H9 (cell line): Measurements from ENCODE around the gene ABHD13. TPM values are rescaled to one million over a fixed set of nuclear protein-coding genes. Genes with fewer than 3 reads are reported as not detected.

Experiments
- DNase-seq: peaks from one replicate; pipeline ENCODE4 v3.0.0-alpha.2; 2017
- H2AFZ ChIP-seq: one replicate; pipeline ENCODE4 v1.6.1; 2013; ENCODE audit warnings: mild to moderate bottlenecking, low read length, control low read depth, moderate library complexity
- H2AK5ac ChIP-seq: 2 replicates; pipeline ENCODE4 v1.6.1; 2013; ENCODE audit warnings: low read length, control low read depth, mixed read lengths; ENCODE audit not compliant: insufficient read length
- H2BK120ac ChIP-seq: one replicate; pipeline ENCODE4 v1.6.1; 2013; ENCODE audit warnings: low read depth, mild to moderate bottlenecking, low read length, control low read depth, inconsistent platforms; ENCODE audit not compliant: poor library complexity, severe bottlenecking
- H2BK12ac ChIP-seq: 2 replicates; pipeline ENCODE4 v1.6.1; 2013; ENCODE audit warnings: low read length, control low read depth, mixed read lengths, low read depth; ENCODE audit not compliant: insufficient read length
- H2BK15ac ChIP-seq: 2 replicates; pipeline ENCODE4 v1.6.1; 2013; ENCODE audit warnings: low read depth, low read length, control low read depth
- H2BK20ac ChIP-seq: one replicate; pipeline ENCODE4 v1.6.1; 2013; ENCODE audit warnings: low read depth, mild to moderate bottlenecking, low read length, control low read depth, inconsistent platforms; ENCODE audit not compliant: poor library complexity, severe bottlenecking
- H2BK5ac ChIP-seq: 2 replicates; pipeline ENCODE4 v1.6.1; 2013; ENCODE audit warnings: low read length, control low read depth, mixed read lengths; ENCODE audit not compliant: insufficient read length
- H3K14ac ChIP-seq: 2 replicates; pipeline ENCODE4 v1.6.1; 2013; ENCODE audit warnings: low read length, control low read depth; ENCODE audit not compliant: insufficient read depth
- H3K18ac ChIP-seq: 2 replicates; pipeline ENCODE4 v1.6.1; 2013; ENCODE audit warnings: low read depth, mild to moderate bottlenecking, mixed read lengths, low read length, control low read depth; ENCODE audit not compliant: insufficient read length
- H3K23ac ChIP-seq: 2 replicates; pipeline ENCODE4 v1.6.1; 2013; ENCODE audit warnings: low read length, control low read depth, mixed read lengths, low read depth; ENCODE audit not compliant: insufficient read length
- H3K23me2 ChIP-seq: 2 replicates; pipeline ENCODE4 v1.6.1; 2013; ENCODE audit warnings: low read depth, mild to moderate bottlenecking, mixed read lengths, low read length, control low read depth; ENCODE audit not compliant: insufficient read length, poor library complexity, severe bottlenecking
- H3K27ac ChIP-seq: 2 replicates; pipeline ENCODE4 v1.5.1; 2013; ENCODE audit warnings: low read length, control low read depth, mixed read lengths, low read depth; ENCODE audit not compliant: insufficient read length
- H3K27me3 ChIP-seq: 2 replicates; pipeline ENCODE4 v1.6.1; 2013; ENCODE audit warnings: low read length, control low read depth, inconsistent platforms; ENCODE audit not compliant: insufficient read depth
- H3K4ac ChIP-seq: 2 replicates; pipeline ENCODE4 v1.6.1; 2013; ENCODE audit warnings: low read depth, mild to moderate bottlenecking, control low read depth, inconsistent platforms, low read length, moderate library complexity
- H3K4me1 ChIP-seq: 2 replicates; pipeline ENCODE4 v1.6.1; 2013; ENCODE audit warnings: low read length, control low read depth, inconsistent platforms; ENCODE audit not compliant: insufficient read depth
- H3K4me2 ChIP-seq: 2 replicates; pipeline ENCODE4 v1.6.1; 2013; ENCODE audit warnings: low read length, control low read depth, mixed read lengths; ENCODE audit not compliant: insufficient read length, insufficient read depth
- H3K56ac ChIP-seq: 2 replicates; pipeline ENCODE4 v1.6.1; 2013; ENCODE audit warnings: low read depth, mild to moderate bottlenecking, mixed read lengths, low read length, control low read depth; ENCODE audit not compliant: insufficient read length
- H3K79me1 ChIP-seq: 2 replicates; pipeline ENCODE4 v1.6.1; 2013; ENCODE audit warnings: low read depth, mild to moderate bottlenecking, moderate library complexity, low read length, control low read depth, inconsistent platforms; ENCODE audit not compliant: insufficient read depth, poor library complexity, severe bottlenecking
- H3K79me2 ChIP-seq: 2 replicates; pipeline ENCODE4 v1.6.1; 2013; ENCODE audit warnings: low read length, control low read depth, inconsistent platforms; ENCODE audit not compliant: insufficient read depth
- H3K9ac ChIP-seq: 2 replicates; pipeline ENCODE4 v1.6.1; 2013; ENCODE audit warnings: low read length, control low read depth, mixed read lengths; ENCODE audit not compliant: insufficient read length; ENCODE audit errors: extremely low read depth
- H3K9me3 ChIP-seq: one replicate; pipeline ENCODE4 v1.6.1; 2013; ENCODE audit warnings: low read depth, low read length, inconsistent platforms; ENCODE audit not compliant: control insufficient read depth
- H3T11ph ChIP-seq: one replicate; pipeline ENCODE4 v1.6.1; 2013; ENCODE audit warnings: mild to moderate bottlenecking, low read length, control low read depth, inconsistent platforms
- H4K20me1 ChIP-seq: one replicate; pipeline ENCODE4 v1.6.1; 2013; ENCODE audit not compliant: control insufficient read depth, insufficient read length, insufficient read depth
- H4K5ac ChIP-seq: 2 replicates; pipeline ENCODE4 v1.6.1; 2013; ENCODE audit warnings: low read depth, mild to moderate bottlenecking, mixed read lengths, low read length, control low read depth; ENCODE audit not compliant: insufficient read length
- H4K8ac ChIP-seq: replicated peaks from 2 replicates; pipeline ENCODE4 v1.6.1; 2013; ENCODE audit warnings: low read length, control low read depth, mixed read lengths, low read depth; ENCODE audit not compliant: insufficient read length
- H4K91ac ChIP-seq: 2 replicates; pipeline ENCODE4 v1.6.1; 2013; ENCODE audit warnings: low read depth, mild to moderate bottlenecking, moderate library complexity, mixed read lengths, low read length, control low read depth; ENCODE audit not compliant: insufficient read length
- H3K27ac Mint-ChIP-seq, 3 experiments: 2 replicates in 2 of 3; 3 replicates in 1 of 3; pipeline ENCODE4 v1.8.0; 2020 to 2021; ENCODE audit warnings: mixed read lengths in 3 of 3, mild to moderate bottlenecking in 1 of 3, moderate library complexity in 1 of 3
- H3K27me3 Mint-ChIP-seq: 2 replicates; pipeline ENCODE4 v1.8.0; 2021; ENCODE audit warnings: low read depth, mild to moderate bottlenecking, moderate library complexity, mixed read lengths
- H3K36me3 Mint-ChIP-seq, 3 experiments: 2 replicates in 2 of 3; 3 replicates in 1 of 3; pipeline ENCODE4 v1.8.0; 2020 to 2021; ENCODE audit warnings: low read depth in 3 of 3, mixed read lengths in 3 of 3; ENCODE audit not compliant: insufficient read depth in 1 of 3
- H3K4me1 Mint-ChIP-seq, 2 experiments: 2 replicates each; pipeline ENCODE4 v1.8.0; 2020; ENCODE audit warnings: mixed read lengths in 2 of 2
- H3K4me3 Mint-ChIP-seq, 2 experiments: 2 replicates in 1 of 2; 3 replicates in 1 of 2; pipeline ENCODE4 v1.8.0; 2020 to 2021; ENCODE audit warnings: mild to moderate bottlenecking in 2 of 2, mixed read lengths in 2 of 2, moderate library complexity in 1 of 2
- H3K9me3 Mint-ChIP-seq, 2 experiments: 2 replicates in 1 of 2; 3 replicates in 1 of 2; pipeline ENCODE4 v1.8.0; 2020; ENCODE audit warnings: mild to moderate bottlenecking in 2 of 2, mixed read lengths in 2 of 2, moderate library complexity in 1 of 2
- WGBS: extraction: QIAGEN DNeasy Blood & Tissue Kit; methylation state at CpG from one replicate; pipeline ENCODE4 v1.1.7; 2013; ENCODE audit warnings: missing lambda C conversion rate, low lambda C conversion rate, mixed read lengths; ENCODE audit not compliant: insufficient read length; ENCODE audit errors: extremely low coverage; 5-methylcytosine and 5-hydroxymethylcytosine counted together
- total RNA-seq: library from RNA; stranded (reverse); gene quantifications from 2 replicates; pipeline ENCODE4 v1.2.1, GENCODE V29; 2021
- TF ChIP-seq, protein P1 (sequence below): fragments of 200-600 bp; sonication (generic); conservative IDR thresholded peaks from 3 replicates; pipeline ENCODE4 v1.8.0; 2021; ENCODE audit warnings: antibody characterized with exemption, mild to moderate bottlenecking

Gene ABHD13
- total RNA-seq, 1 experiment from 2014 or later, result 6.2 TPM

- Histone ChIP-seq H3K56ac (no peak overlapping the region), H3K18ac (no peak overlapping the region), H2BK15ac (no peak overlapping the region), H3K9me3 (no peaks in the 10 kb centered on the region), H3K27ac (no peak overlapping the region), H3T11ph (no peak overlapping the region), H3K23me2 (no peaks in the 10 kb centered on the region), H4K5ac (no peak overlapping the region), H2BK20ac (no peak overlapping the region), H3K79me1 (peaks cover 3% of the 10 kb centered on the region), H2BK120ac (no peak overlapping the region), H4K8ac (no peak overlapping the region), H2AFZ (no peak overlapping the region), H2AK5ac (no peak overlapping the region), H4K20me1 (no peaks in the 10 kb centered on the region), H3K4me2 (no peak overlapping the region), H3K14ac (no peak overlapping the region), H3K23ac (no peak overlapping the region), H4K91ac (no peak overlapping the region), H3K79me2 (peaks cover 2% of the 10 kb centered on the region; the same call in 1 of the 2 replicates), H3K9ac (no peak overlapping the region), H3K4ac (no peak overlapping the region), H2BK5ac (no peak overlapping the region), H2BK12ac (no peak overlapping the region), H3K27me3 (no peaks in the 10 kb centered on the region), H3K4me1 (no peaks in the 10 kb centered on the region)
- DNase-seq, result no peak
- no CpG with 5 or more reads among the region's 1 CpG for WGBS
- Mint-ChIP-seq H3K4me1 (peaks cover 0 to 2% of the 10 kb centered on the region in 2 experiments; a peak in 1 of 4 replicates), H3K9me3 (no peaks in the 10 kb centered on the region), H3K27ac (no peak overlapping the region), H3K27me3 (no peaks in the 10 kb centered on the region), H3K36me3 (peaks cover 0 to 5% (median 0%) of the 10 kb centered on the region in 3 experiments; a peak in 2 of 7 replicates), H3K4me3 (no peak overlapping the region)
- TF ChIP-seq, protein P1, sequence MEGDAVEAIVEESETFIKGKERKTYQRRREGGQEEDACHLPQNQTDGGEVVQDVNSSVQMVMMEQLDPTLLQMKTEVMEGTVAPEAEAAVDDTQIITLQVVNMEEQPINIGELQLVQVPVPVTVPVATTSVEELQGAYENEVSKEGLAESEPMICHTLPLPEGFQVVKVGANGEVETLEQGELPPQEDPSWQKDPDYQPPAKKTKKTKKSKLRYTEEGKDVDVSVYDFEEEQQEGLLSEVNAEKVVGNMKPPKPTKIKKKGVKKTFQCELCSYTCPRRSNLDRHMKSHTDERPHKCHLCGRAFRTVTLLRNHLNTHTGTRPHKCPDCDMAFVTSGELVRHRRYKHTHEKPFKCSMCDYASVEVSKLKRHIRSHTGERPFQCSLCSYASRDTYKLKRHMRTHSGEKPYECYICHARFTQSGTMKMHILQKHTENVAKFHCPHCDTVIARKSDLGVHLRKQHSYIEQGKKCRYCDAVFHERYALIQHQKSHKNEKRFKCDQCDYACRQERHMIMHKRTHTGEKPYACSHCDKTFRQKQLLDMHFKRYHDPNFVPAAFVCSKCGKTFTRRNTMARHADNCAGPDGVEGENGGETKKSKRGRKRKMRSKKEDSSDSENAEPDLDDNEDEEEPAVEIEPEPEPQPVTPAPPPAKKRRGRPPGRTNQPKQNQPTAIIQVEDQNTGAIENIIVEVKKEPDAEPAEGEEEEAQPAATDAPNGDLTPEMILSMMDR, result no peak
Observed at GRCh38 chr13:108225440-108225839, 7.2 kb downstream of the ABHD13 start.
